Left renal pelvis (tissue), 4 donors: ENCODE results near the gene ATP1A4. TPM values are rescaled to one million over a fixed set of nuclear protein-coding genes. Genes with fewer than 3 reads are reported as not detected.
"Not testable (repeated sequence)": the region's sequence is repeated elsewhere in the genome, so short reads cannot be mapped to it uniquely, and the experiment has no call there.

Experiments
- DNase-seq, 4 donors: peaks; one replicate each; pipeline ENCODE4 v3.0.0-alpha.2; 2013; ENCODE audit warnings: low read depth in 4 of 4, low spot score in 3 of 4
- polyA plus RNA-seq, 4 donors: library from polyadenylated mRNA; unstranded; fragments of 120-200 nt; gene quantifications; one replicate each; pipeline ENCODE4 v1.2.1, GENCODE V29; 2013; ENCODE audit not compliant: insufficient read length in 4 of 4

The ATP1A4 gene
- polyA plus RNA-seq = 1 to 10 TPM in 1 of 4 donors, under 1 TPM in 2, not detected in 1; 0.12 to 1.6 (median 0.37) TPM

DNA sequence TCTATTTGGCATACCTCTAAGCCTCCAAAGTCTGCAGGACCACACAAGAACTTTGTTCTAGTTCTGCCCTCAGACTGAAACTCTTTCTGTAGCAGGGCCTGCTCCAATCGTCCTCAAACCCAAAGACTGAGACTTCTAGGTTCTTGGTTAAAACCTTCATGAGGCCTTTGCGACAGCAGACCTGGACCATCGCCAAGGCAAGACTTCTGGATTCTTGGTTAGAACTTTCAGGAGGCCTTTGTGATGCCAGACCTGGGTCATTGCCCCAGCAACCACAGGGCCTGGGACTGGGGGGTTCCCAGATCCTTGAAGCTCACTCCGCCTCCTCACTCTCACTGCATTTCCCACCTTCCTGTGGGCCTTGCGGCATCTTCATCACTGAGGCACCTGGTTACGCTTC, at the start of gene ATP1A4:
Gene ATP1A4 (plus strand): TSS at position 301 of the 400 bp plus-strand sequence. CDS start 438 bp downstream, outside the sequence.
- DNase-seq = no peak

DNA sequence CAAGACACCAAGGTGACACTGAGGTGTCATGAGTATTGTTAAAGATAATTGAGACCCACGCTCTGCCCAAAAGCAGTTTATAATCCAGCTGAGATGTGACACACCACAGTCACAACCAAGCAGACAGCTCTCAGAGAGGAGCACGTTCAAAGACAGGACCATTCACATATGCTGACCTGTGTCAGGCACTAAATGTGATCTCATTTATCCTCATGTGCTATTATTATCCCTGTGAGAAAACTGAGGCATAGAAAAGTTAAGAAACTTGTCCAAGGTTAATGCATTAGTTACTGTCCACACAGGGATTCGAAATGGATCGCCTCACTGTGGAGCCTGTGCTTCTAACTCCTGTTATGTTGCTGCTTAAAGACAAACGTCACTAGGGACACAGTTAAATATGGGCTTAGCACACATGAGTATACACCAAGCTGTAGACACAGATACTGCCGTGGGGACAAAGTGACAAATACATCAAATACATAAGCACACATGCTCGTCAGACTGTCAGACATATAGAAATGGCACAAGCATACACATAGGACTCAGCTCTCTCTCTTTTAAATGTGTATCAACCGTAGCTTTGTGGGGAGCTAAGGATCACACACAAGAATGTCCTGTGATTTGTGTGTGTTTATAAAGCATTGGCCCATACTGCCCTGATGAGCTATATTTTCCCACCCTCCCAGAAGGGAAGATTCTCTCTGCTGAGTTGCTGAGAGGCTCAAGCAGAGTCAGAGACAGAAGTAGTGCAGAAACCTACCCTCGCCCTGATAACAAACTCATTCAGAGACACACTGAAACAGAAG, 49.5 kb upstream of the ATP1A4 start:
- DNase-seq = no peak

DNA sequence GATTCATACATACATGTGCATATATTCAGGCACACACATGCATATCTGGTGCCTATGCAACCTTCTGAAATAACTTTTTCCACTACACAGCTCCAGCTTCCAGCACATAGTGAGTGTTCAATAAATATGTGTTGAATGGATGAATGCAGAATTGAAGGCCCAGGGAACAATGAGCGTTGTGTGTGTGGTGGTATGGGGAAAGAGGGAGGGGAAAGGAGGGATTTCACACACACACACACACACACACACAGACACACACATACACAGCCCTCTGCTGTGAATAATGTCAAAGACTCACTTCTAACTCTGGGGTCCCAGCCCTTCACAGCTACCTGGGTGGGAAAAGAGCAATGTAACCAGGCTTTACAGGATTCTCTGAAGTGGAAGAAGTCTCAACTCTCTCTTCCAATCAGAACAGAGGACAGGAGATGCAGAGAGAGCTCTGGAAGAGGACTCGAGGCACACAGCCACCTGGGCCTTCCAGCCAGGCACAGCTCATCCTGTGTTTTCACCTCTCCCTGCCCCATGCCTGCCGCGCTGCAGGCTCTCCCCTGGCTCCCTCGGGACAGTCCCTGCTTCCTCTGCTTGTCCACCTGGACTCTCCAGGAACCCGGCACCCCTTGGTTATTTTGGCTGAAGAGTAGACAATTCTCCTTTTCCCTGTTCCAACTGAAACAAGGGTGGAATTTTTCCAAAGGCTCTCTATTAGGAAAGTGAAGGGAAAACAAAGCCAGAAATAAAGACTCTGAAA, 47.6 kb upstream of the ATP1A4 start:
- DNase-seq = no peak

DNA sequence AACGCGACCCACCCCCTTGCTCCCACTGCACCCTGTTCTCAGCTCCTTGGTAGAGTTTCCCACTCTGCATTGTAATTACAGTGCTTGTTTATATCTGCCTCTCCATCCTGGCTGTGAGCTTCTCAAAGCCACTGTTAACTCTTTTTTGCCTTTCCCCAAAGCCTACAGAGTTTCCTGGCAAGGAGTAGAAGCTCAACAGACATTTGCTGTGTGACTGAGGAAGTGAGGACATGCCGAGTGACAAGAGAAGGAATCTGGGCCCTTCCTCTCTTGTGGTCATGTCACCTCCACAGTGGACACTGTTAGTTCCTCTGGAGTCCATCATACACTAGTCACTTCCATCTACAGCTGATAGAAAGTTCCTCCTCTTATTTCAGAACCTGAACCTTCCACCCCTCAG, 46.9 kb upstream of the ATP1A4 start:
- no peak for DNase-seq

DNA sequence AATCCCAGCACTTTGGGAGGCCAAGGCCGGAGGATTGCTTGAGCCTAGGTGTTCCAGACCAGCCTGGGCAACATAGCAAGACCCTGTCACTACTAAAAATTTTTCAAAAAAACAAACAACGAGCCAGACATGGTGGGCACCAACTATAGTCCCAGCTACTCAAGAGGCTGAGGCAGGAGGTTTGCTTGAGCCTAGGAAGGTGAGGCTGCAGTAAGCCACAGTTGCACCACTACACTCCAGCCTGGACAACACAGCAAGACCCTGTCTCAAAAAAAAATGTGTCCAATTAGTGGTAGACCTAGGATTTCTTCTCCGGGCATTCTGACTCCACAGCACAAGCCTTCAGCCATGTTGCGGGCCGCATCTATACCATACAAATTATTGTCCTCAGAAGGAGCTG, 46.2 kb upstream of the ATP1A4 start:
- no peak for DNase-seq

DNA sequence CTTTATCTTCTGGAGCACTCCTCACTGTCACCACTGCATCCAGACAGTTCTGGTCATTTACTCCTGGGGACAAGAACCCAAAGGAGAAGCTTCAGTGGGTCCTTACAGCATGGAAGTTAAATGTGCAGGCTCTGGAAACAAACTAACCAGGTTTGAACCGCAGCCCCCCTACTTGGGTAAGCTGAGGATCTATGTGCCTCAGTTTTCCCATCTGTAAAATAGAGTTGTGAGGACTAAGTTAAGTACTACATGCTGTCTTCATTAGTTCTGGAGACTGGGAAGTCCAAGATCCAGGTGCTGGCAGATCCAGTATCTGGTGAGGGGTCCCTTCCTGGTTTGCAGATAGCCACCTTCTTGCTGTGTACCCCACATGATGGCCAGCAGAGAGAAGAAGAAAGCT, 43.9 kb upstream of the ATP1A4 start:
- DNase-seq = no peak

DNA sequence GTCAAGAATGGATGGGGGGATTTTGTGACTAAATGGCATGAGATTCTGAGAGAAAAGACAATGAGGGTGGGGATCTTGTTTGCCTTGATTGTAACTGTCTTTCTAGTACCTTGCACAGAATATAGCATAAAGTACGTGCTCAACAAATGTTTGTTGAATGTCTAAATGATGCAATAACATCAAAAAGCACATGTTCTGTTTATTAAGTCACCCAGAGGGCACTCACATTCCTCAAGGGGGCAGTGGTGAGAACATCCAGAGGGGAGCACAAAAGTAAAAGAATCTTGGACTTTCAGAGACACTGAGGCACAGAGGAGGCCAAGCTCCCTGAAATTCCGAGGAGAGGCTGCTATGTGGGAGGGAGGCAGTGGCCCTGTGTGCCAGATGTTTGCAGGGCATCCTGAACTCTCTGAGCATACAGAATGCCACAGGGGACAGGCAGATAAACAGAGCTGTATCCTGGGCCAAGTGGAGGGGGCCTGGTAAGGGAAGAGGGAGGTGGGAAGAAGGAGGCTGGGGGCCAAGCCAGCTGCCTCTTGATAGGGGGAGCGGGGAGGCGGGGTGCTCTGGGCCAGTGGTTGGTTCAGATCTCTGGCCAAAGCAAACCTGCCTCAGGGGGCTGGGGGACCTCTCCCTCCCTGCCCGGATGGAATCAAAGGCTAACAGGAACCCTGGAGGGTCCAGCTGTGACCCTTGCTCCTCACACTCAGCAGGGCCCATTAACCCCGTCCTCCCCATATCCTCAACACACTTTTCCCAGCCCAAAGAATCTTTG, 42.3 kb upstream of the ATP1A4 start:
- no peak for DNase-seq

DNA sequence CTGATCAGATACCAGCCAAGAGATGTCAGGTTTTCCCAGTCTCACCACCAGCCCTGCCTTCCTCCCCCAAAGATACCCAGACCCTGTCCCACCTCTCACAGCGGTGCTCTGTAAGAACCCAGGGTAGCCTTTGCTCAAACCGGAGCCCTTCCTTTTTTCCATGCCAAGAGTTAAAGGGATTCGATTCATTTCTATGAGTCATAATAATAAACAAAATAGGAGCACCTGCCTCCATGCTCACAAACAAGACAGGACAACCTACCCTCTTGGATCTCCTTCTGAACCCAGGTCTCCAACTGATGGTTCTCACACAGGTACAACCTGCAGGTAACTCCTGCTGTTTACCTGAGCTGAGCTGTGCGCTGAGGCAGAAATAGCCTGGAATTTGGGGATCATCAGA, 41.7 kb upstream of the ATP1A4 start:
- DNase-seq = no peak

DNA sequence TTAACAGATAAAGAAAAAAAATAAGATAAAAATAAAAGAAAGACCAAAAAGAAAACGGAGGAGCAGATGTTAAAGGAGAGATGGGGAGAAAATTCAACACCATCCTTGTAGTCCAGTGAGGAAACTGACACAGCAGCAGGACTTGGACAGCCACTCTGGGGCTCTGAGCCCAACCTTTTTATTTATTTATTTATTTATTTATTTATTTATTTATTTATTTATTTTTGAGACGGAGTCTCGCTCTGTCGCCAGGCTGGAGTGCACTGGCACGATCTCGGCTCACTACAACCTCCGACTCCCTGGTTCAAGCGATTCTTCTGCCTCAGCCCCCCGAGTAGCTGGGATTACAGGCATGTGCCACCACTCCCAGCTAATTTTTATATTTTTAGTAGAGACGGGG, 39.9 kb upstream of the ATP1A4 start:
- DNase-seq = not testable (repeated sequence)

DNA sequence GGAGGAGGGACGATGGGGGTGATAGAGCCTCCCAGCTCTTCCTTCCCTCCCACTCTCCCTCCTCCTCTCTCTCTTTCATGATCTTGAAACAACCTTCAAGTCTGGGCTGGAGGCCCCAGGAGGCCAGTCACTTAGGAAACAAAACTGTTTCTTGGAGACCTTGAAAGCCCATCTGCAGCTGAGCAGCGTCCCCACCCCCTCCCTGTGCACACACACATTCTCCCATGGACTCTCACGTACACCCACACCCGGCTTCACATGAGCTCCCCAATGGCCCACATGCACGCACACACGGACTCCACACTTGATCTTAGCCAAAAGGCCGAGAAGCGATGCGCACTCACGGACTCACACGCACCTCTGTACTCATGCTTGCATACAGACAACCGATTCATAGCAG, 39.0 kb upstream of the ATP1A4 start:
- no peak for DNase-seq

DNA sequence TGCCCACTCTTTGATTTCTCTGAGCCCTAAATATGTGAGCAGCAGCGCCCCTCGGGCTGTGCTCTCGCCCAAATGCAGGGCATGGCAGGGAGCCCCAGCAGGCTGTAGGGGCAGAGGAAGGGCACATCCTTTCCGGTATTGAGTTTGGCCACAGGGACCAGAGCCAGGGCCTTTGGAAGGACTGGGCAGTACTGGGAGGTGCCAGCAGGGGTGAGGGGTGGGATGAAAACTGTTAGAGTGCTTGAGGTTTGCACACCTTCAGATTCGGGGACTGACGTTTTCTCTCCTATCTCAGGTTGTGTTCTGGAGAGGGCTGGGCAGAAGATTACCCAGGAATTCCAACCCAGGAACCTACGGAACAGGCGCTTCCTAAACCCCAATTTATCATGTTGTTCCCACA, 38.0 kb upstream of the ATP1A4 start:
- no peak for DNase-seq

DNA sequence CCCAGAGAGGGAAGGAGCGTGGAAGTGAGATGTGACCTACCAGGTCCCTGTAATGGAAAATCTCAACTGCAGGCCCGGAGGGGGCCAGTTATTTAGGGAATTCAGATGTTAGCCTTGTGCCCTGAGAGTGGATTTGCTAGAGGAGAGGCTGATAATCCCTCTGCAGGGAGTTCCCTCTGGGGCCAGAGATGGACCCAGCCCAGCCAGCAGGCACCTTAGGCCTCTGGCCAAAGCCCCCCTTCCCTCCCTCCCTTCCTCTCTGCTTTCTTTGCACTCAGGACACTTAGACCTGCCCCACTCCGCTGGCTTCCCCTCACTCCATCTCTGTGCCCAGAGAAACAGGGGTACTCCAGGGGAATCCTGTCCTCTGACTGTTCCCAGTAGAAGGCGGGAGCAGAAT, 37.3 kb upstream of the ATP1A4 start:
- no peak for DNase-seq

DNA sequence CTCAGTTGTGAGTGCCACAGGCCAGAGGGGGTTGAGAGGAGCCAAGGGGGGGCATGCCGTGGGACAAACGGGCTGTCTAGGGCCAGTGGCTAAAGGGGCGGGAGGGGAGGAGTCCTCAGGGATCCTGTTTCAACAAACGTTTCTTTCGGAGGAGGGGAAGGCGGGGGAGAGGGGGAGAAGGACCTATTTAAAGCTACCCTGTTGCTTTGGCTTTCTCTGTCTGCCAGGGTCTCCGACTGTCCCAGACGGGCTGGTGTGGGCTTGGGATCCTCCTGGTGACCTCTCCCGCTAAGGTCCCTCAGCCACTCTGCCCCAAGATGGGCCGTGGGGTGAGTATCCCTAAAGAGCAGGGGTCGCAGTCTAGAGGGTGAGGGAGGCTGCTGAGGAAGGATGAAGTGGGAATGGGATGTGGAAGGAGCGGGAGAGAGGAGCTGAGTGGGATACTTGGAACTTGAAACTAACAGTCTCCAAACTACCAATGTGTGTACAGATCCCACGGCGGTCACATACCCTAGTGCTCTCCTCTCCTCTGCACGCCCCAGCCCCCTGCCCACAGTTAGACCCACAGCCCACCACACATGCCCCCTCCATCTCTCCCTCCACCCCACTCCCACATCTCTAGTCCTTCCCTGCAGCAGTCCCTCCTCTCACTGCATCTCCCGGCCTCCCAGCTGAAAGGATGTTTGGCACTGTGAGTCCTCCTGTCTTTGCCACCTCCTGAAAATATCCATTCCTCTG, 35.7 kb upstream of the ATP1A4 start, which contains the start of gene ATP1A2:
Gene ATP1A2 (plus strand): TSS at position 215 of the 738 bp plus-strand sequence. CDS start 103 bp downstream, at position 318.
- no peak for DNase-seq

DNA sequence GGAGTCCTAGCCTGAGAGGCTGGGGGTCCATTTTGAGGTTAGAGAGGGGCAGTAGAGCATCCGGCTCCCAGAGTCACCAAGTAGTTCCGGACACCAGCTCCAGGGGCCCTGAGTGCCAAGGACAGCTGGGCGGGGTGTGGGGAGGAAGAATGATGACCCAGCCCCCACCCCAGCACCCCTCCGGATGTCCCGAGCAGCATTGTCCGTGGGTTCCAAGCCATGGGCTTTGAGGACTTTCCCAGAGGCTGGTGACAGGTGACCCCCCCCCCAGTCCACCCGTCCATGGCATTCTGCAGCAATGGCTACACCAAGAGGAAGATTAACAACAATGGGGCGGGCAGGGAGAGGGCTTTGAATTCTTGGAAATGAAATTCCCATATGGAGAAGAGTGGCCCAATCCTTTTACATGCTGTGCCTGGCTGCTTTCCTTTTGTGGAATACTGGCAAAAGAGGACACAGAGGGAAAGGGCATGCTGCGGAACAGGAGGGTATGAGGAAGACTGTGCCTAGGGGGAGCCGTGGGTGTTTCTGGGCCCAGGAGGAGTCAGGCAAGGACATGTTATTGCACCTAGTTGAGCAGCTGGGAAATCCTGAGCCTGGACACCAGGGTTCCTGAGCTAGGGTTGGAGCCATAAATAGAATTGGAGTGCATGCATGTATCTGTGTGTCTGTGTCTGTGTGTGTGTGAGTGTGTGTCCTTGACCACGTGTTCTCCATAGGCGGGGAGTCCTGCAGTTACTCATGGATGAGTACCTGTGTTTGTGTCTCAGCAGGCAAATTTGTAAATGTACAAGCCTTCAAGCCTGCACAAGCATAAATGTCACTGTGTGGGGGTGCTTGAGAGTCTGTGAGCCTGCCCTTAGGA, 34.9 kb upstream of the ATP1A4 start:
- DNase-seq = no peak

DNA sequence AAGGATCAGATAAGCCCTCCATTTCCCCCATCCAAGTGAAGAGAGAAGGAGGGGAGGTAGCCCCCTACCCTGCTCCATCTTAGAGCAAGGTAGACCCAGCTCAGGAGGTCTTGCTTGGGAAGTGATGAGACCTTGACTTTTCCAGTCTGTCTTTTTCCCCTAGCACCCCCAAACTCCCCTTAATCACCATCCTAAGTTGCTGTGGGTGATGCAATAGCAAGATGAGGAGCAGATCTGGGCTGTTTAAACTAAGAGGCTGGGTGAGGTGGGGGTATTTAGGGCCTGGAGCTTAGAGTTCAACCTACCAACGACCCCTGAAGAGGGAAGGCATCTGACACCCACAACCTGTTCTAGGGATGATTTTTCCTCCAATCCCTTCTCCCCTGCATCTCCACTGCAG, 34.1 kb upstream of the ATP1A4 start:
- DNase-seq = no peak

DNA sequence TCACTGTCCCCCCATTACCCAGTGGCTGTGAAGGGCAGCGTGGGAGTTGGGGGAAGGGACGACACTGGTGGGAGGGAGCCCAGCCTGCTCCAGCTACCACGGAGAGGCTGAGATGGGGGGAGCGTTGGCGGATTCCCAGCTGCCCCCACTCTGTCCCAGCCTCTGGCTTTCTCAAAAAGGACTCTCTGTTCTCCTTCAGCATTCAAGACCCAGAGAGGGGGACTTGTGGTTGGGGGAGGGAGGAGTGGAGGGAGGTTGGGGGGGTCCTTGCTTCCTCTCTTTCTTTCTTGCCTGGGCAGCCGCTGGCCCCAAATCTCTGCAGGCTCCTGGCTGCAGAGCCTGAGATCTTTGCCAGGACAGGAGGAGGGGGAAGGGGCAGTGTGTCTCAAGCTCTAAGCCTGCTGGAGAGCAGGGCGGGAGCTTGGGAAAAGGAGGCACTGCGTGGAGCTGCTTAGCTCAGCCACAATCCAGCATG, 33.7 kb upstream of the ATP1A4 start:
- DNase-seq = no peak

DNA sequence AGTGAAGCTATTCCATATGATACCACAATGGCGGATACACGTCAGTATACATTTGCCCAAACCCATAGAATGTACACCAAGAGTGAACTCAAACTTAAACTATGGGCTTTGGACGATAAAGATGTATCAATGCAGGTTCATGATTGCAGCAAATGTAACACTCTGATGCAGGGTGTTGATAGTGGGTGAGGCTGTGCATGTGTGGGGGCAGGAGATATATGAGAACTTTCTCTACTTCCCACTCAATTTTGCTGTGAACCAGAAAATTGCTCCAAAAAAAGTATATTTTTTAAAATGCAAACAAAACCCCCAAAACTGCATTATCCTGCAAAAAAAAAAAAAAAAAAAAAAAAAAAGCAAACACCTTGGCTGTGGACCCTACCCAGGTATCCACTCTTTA, 32.5 kb upstream of the ATP1A4 start:
- no peak for DNase-seq

DNA sequence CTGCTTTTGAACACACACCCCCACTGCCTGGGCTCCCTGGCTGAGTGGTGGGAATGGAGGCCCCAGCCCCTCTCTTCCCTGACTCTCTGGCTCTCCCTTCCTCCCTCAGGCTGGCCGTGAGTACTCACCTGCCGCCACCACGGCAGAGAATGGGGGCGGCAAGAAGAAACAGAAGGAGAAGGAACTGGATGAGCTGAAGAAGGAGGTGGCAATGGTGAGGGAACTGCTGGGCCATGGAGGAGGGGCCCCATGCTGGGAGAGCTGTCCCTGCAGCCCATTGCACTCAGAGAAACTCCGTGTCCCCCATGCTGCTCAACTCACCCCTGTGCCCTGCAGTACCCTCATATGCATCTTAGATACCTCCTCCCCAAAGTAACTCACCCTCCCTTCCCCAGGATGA, 30.6 kb upstream of the ATP1A4 start:
- DNase-seq = no peak

DNA sequence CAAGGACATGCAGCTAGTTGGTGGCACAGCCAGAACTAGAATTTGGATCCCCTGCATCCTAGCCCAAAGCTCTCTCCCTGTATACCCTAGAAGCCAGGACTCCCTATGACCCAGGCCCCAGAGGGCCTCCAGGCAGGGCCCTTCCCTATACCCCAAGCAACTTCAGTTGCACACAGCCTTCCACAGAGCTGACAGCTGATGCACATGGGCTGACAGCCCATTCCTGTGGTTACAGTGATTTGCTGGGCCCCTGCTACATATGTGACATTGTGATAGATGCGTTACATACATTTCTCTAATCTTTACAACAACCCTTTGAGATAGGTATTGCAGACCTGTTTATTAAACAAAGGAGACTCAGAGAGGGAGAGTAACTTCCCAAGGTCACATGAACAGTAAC, 30.0 kb upstream of the ATP1A4 start:
- DNase-seq = no peak
